Endothelial cell of umbilical vein (primary cell): ENCODE results near the gene KCNH8. TPM values are rescaled to one million over a fixed set of nuclear protein-coding genes. Genes with fewer than 3 reads are reported as not detected.

Experiments
- BruUV-seq: library from RNA; stranded (reverse); fragments of 400-500 nt; replicated peaks from 2 replicates; lab custom pipeline; 2021; lab: Mats Ljungman, UMichigan
- CTCF ChIA-PET: fragments of 300-600, 350-600 bp; sonication (Branson Sonifier 250); formaldehyde crosslinking; loops from one replicate; lab custom pipeline; 2021; ENCODE audit warnings: antibody characterized with exemption, inconsistent platforms; lab: Charles Lee
- POLR2A ChIA-PET: fragments of 300-600, 350-600 bp; sonication (Branson Sonifier 250); formaldehyde crosslinking; loops from one replicate; lab custom pipeline; 2021; ENCODE audit warnings: antibody characterized with exemption, inconsistent platforms; lab: Charles Lee
- DNase-seq: peaks from one replicate; pipeline ENCODE4 v3.0.0-alpha.2; 2011; ENCODE audit warnings: low read depth, low spot score
- FAIRE-seq: peaks from 2 replicates; lab custom pipeline; 2011; peaks lifted over from hg19 to GRCh38; lab: Jason Lieb, UNC
- H2AFZ ChIP-seq: 2 replicates; pipeline ENCODE4 v1.6.0; 2012; ENCODE audit warnings: low read depth, low read length, control low read depth, inconsistent platforms
- H3K27ac ChIP-seq: 2 replicates; pipeline ENCODE4 v1.5.1; 2011; ENCODE audit warnings: low read depth, mild to moderate bottlenecking, control low read depth, low read length, moderate library complexity; ENCODE audit not compliant: insufficient read depth
- H3K27me3 ChIP-seq, 2 experiments: 2 replicates each; pipeline versions ENCODE4 v1.6.0 to v1.6.1; 2011; ENCODE audit warnings: low read length in 2 of 2, mixed read lengths in 1 of 2; ENCODE audit not compliant: control insufficient read depth in 2 of 2, insufficient read depth in 2 of 2
- H3K36me3 ChIP-seq, 2 experiments: 2 replicates in 1 of 2; 3 replicates in 1 of 2; pipeline ENCODE4 v1.5.1; 2011; ENCODE audit warnings: low read length in 2 of 2, mild to moderate bottlenecking in 1 of 2, moderate library complexity in 1 of 2; ENCODE audit not compliant: control insufficient read depth in 2 of 2, insufficient read depth in 2 of 2; ENCODE audit errors: extremely low read depth in 1 of 2
- H3K4me1 ChIP-seq: 3 replicates; pipeline ENCODE4 v1.5.1; 2011; ENCODE audit warnings: mild to moderate bottlenecking, low read length; ENCODE audit not compliant: control insufficient read depth, insufficient read depth; ENCODE audit errors: extremely low read depth
- H3K4me2 ChIP-seq: 2 replicates; pipeline ENCODE4 v1.6.1; 2011; ENCODE audit warnings: low read length, control low read depth, mixed read lengths; ENCODE audit not compliant: insufficient read depth
- H3K4me3 ChIP-seq, 3 experiments: fragments of 200-600 bp in 1 of 3; sonication (generic), shearing (Covaris generic) in 1 of 3; replicated peaks in 1 of 3; 2 replicates each; pipeline ENCODE4 v1.5.1; 2011 to 2016; ENCODE audit warnings: control low read depth in 3 of 3, low read length in 3 of 3, mild to moderate bottlenecking in 2 of 3, inconsistent platforms in 1 of 3, low read depth in 1 of 3, moderate library complexity in 1 of 3; ENCODE audit not compliant: insufficient read depth in 1 of 3
- H3K79me2 ChIP-seq: 2 replicates; pipeline ENCODE4 v1.6.0; 2012; ENCODE audit warnings: low read length, inconsistent platforms; ENCODE audit not compliant: control insufficient read depth, insufficient read depth
- H3K9ac ChIP-seq: replicated peaks from 2 replicates; pipeline ENCODE3; 2011; ENCODE audit warnings: low read length, control low read depth; ENCODE audit not compliant: insufficient read depth; ENCODE audit errors: extremely low read depth
- H3K9me1 ChIP-seq: replicated peaks from 3 replicates; pipeline ENCODE4 v1.6.0; 2011; ENCODE audit warnings: mild to moderate bottlenecking, low read length; ENCODE audit not compliant: control insufficient read depth, insufficient read depth; ENCODE audit errors: extremely low read depth
- H3K9me3 ChIP-seq: replicated peaks from 2 replicates; pipeline ENCODE4 v1.5.1; 2012; ENCODE audit warnings: low read length, inconsistent platforms; ENCODE audit not compliant: control insufficient read depth, insufficient read depth
- H4K20me1 ChIP-seq: replicated peaks from 2 replicates; pipeline ENCODE3; 2011; ENCODE audit warnings: mild to moderate bottlenecking, low read length; ENCODE audit not compliant: control insufficient read depth, insufficient read depth; ENCODE audit errors: extremely low read depth
- EZH2 ChIP-seq: IDR thresholded peaks from 2 replicates; pipeline ENCODE4 v1.6.1; 2012; ENCODE audit warnings: borderline replicate concordance, low read depth, mild to moderate bottlenecking, moderate library complexity, low read length, inconsistent platforms; ENCODE audit not compliant: severe bottlenecking
- FOS ChIP-seq: IDR thresholded peaks from 2 replicates; pipeline ENCODE4 v1.6.1; 2011; ENCODE audit warnings: mild to moderate bottlenecking, low read length, moderate library complexity, borderline replicate concordance; ENCODE audit not compliant: insufficient read depth
- GATA2 ChIP-seq: IDR thresholded peaks from 2 replicates; pipeline ENCODE4 v1.7.0; 2011; ENCODE audit warnings: low read depth, mild to moderate bottlenecking, moderate library complexity, mixed read lengths, low read length; ENCODE audit not compliant: insufficient read length, insufficient read depth
- JUN ChIP-seq: IDR thresholded peaks from 2 replicates; pipeline ENCODE4 v1.6.1; 2011; ENCODE audit warnings: borderline replicate concordance, low read depth; ENCODE audit not compliant: insufficient read length, insufficient read depth
- MYC ChIP-seq: IDR thresholded peaks from one replicate; pipeline ENCODE4 v1.6.1; 2011; ENCODE audit warnings: mild to moderate bottlenecking, low read depth, low read length
- POLR2A ChIP-seq: IDR thresholded peaks from 2 replicates; pipeline ENCODE4 v1.6.1; 2012; ENCODE audit warnings: low read depth, mild to moderate bottlenecking, control low read depth, low read length
- POLR2AphosphoS5 ChIP-seq: IDR thresholded peaks from 2 replicates; pipeline ENCODE4 v1.6.1; 2012; ENCODE audit warnings: low read depth, mild to moderate bottlenecking, control low read depth, low read length, moderate library complexity; ENCODE audit not compliant: insufficient read depth
- dilution Hi-C: fragments of 300-500 bp; cut with MboI; formaldehyde crosslinking; loops from one replicate; pipeline ENCODE4 v1.15.0; 2019; ENCODE audit warnings: low sequenced_read_pairs; ENCODE audit not compliant: extremely low pct_ligation_motif_present
- intact Hi-C: fragments of 100-400 bp; cut with micrococcal nuclease; formaldehyde crosslinking; loops from one replicate; pipeline ENCODE4 v1.10.0; 2022
- polyA plus RNA-seq, 4 experiments: library from polyadenylated mRNA; depleted of rRNA in 3 of 4; stranded (reverse) in 3 of 4; unstranded in 1 of 4; fragments of >200 nt; gene quantifications; 2 replicates each; pipeline versions ENCODE4 v1.2.1 to v1.2.3, GENCODE V29; 2011 to 2012; ENCODE audit warnings: missing spikeins in 1 of 4
- total RNA-seq: library from RNA; stranded (reverse); gene quantifications from 2 replicates; pipeline ENCODE4 v1.2.3, GENCODE V29; 2021
- TF ChIP-seq, protein P1 (sequence below), 2 donors: IDR thresholded peaks; 1 replicate in 1 of 2; 2 replicates in 1 of 2; pipeline ENCODE4 v1.5.1; 2011; ENCODE audit warnings: low read length in 2 of 2, mild to moderate bottlenecking in 2 of 2, moderate library complexity in 2 of 2, control low read depth in 1 of 2, inconsistent platforms in 1 of 2, low read depth in 1 of 2; ENCODE audit not compliant: insufficient read depth in 1 of 2; ENCODE audit errors: extremely low read depth in 1 of 2
- TF ChIP-seq, protein P2 (sequence below): IDR thresholded peaks from 2 replicates; pipeline ENCODE4 v1.6.1; 2011; ENCODE audit not compliant: insufficient read depth, insufficient read length

The KCNH8 gene
- total and polyA plus RNA-seq, 2 donors (not counting 3 experiments of a cell fraction or from before 2014, with no cell fraction given), result not detected

- Histone ChIP-seq H3K27ac (no peak overlapping the region), H3K79me2 (no peaks in the 10 kb centered on the region), H3K9ac (no peak overlapping the region), H4K20me1 (no peaks in the 10 kb centered on the region), H3K36me3 (no peaks in the 10 kb centered on the region), H3K4me3 (no peak overlapping the region), H2AFZ (no peak overlapping the region), H3K9me3 (peaks cover 2% of the 10 kb centered on the region), H3K27me3 (no peaks in the 10 kb centered on the region), H3K4me2 (no peak overlapping the region), H3K9me1 (no peaks in the 10 kb centered on the region), H3K4me1 (no peaks in the 10 kb centered on the region)
- no peak for FAIRE-seq
- DNase-seq, result no peak
- intact Hi-C loops (no loop called here), dilution Hi-C loops (no loop called here)
- BruUV-seq, result no TSS peak
- CTCF ChIA-PET, result no interaction called here
- TF ChIP-seq POLR2A (no peak), MYC (no peak), POLR2AphosphoS5 (no peak), FOS (no peak), JUN (no peak), EZH2 (no peak), GATA2 (no peak)
- TF ChIP-seq, protein P1, sequence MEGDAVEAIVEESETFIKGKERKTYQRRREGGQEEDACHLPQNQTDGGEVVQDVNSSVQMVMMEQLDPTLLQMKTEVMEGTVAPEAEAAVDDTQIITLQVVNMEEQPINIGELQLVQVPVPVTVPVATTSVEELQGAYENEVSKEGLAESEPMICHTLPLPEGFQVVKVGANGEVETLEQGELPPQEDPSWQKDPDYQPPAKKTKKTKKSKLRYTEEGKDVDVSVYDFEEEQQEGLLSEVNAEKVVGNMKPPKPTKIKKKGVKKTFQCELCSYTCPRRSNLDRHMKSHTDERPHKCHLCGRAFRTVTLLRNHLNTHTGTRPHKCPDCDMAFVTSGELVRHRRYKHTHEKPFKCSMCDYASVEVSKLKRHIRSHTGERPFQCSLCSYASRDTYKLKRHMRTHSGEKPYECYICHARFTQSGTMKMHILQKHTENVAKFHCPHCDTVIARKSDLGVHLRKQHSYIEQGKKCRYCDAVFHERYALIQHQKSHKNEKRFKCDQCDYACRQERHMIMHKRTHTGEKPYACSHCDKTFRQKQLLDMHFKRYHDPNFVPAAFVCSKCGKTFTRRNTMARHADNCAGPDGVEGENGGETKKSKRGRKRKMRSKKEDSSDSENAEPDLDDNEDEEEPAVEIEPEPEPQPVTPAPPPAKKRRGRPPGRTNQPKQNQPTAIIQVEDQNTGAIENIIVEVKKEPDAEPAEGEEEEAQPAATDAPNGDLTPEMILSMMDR (IDR thresholded peaks at IDR 0.05; ENCODE audit: extremely low read depth in 1 of 2, insufficient read depth in 1 of 2, low read depth in 1 of 2, low read length in 2 of 2), result no peak
- TF ChIP-seq, protein P2, sequence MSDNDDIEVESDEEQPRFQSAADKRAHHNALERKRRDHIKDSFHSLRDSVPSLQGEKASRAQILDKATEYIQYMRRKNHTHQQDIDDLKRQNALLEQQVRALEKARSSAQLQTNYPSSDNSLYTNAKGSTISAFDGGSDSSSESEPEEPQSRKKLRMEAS, result no peak
- POLR2A ChIA-PET, result no interaction called here
Observed at GRCh38 chr3:19171794-19172193, 23.5 kb downstream of the KCNH8 start.
